SU-DHL-6 (cell line): Measurements from ENCODE around the gene TMEM214.

Experiments
- CTCF ChIP-seq: fragments of 200-600 bp; sonication (generic); IDR thresholded peaks from one replicate; pipeline ENCODE4 v1.5.1; 2017; ENCODE audit warnings: antibody characterized with exemption, mild to moderate bottlenecking, low read length, moderate library complexity; ENCODE audit not compliant: insufficient read depth, poor library complexity, severe bottlenecking
- EZH2phosphoT487 ChIP-seq: fragments of 200-600 bp; sonication (generic), shearing (Covaris generic); conservative IDR thresholded peaks from 2 replicates; pipeline ENCODE4 v1.6.1; 2018; ENCODE audit warnings: mild to moderate bottlenecking, antibody characterized with exemption, low read length, moderate library complexity, mixed read lengths

- TF ChIP-seq CTCF (no peak), EZH2phosphoT487 (no peak)
Observed at GRCh38 chr2:26993768-26994167, 39.0 kb upstream of the TMEM214 start.
